ENCODE data around the gene NCKAP5.

Gene NCKAP5

GRCh38 chr2:133489146-133489545 lies 79.1 kb downstream of the NCKAP5 start:
- peak; percentile 18 for DNase-seq (ENCODE audit: low read depth)
- H3K4me3 ChIP-seq (ENCODE audit: low read depth, low read length) = no peak overlapping the region
- TF ChIP-seq MAX (IDR thresholded peaks at IDR 0.05; ENCODE audit: low read depth, low read length) (no peak), CTCF (IDR thresholded peaks at IDR 0.05; ENCODE audit: low read depth, low read length) (no peak), MYC (IDR thresholded peaks at IDR 0.05; ENCODE audit: low read depth, low read length) (no peak), POLR2A (IDR thresholded peaks at IDR 0.05; ENCODE audit: extremely low read depth, insufficient read length) (no peak)

GRCh38 chr2:133486771-133487191 lies 81.5 kb downstream of the NCKAP5 start:
- no peak for TF ChIP-seq MYC (IDR thresholded peaks at IDR 0.05; ENCODE audit: low read depth, low read length)
- no peak for DNase-seq (ENCODE audit: low read depth)

GRCh38 chr2:133485868-133486267 lies 82.4 kb downstream of the NCKAP5 start:
- DNase-seq (ENCODE audit: low read depth) = no peak
- no peak overlapping the region for H3K4me3 ChIP-seq (ENCODE audit: low read depth, low read length)
- no peak for TF ChIP-seq MAX (IDR thresholded peaks at IDR 0.05; ENCODE audit: low read depth, low read length)
- TF ChIP-seq POLR2A (IDR thresholded peaks at IDR 0.05; ENCODE audit: extremely low read depth, insufficient read length) = no peak

More at GRCh38 chr2:133486771-133487191, 81.5 kb downstream of the NCKAP5 start:
- H3K4me3 ChIP-seq (ENCODE audit: low read depth, low read length) = no peak overlapping the region

GRCh38 chr2:133484784-133485183 lies 83.5 kb downstream of the NCKAP5 start:
- TF ChIP-seq POLR2A (IDR thresholded peaks at IDR 0.05; ENCODE audit: extremely low read depth, insufficient read length) = no peak
- no peak for TF ChIP-seq MAX (IDR thresholded peaks at IDR 0.05; ENCODE audit: low read depth, low read length)
- TF ChIP-seq MYC (IDR thresholded peaks at IDR 0.05; ENCODE audit: low read depth, low read length) = no peak
- TF ChIP-seq CTCF (IDR thresholded peaks at IDR 0.05; ENCODE audit: low read depth, low read length) = no peak

GRCh38 chr2:133484106-133484505 lies 84.2 kb downstream of the NCKAP5 start:
- no peak for TF ChIP-seq MAX (IDR thresholded peaks at IDR 0.05; ENCODE audit: low read depth, low read length)
- no peak for TF ChIP-seq MYC (IDR thresholded peaks at IDR 0.05; ENCODE audit: low read depth, low read length)
- TF ChIP-seq CTCF (IDR thresholded peaks at IDR 0.05; ENCODE audit: low read depth, low read length) = no peak
- no peak for TF ChIP-seq POLR2A (IDR thresholded peaks at IDR 0.05; ENCODE audit: extremely low read depth, insufficient read length)
- H3K4me3 ChIP-seq (ENCODE audit: low read depth, low read length) = no peak overlapping the region
- no peak for DNase-seq (ENCODE audit: low read depth)

More at GRCh38 chr2:133484784-133485183, 83.5 kb downstream of the NCKAP5 start:
- H3K4me3 ChIP-seq (ENCODE audit: low read depth, low read length) = no peak overlapping the region
- DNase-seq (ENCODE audit: low read depth) = no peak

GRCh38 chr2:133483181-133483580 lies 85.1 kb downstream of the NCKAP5 start:
- no peak overlapping the region for H3K4me3 ChIP-seq (ENCODE audit: low read depth, low read length)
- no peak for DNase-seq (ENCODE audit: low read depth)
- TF ChIP-seq MYC (IDR thresholded peaks at IDR 0.05; ENCODE audit: low read depth, low read length) (no peak), CTCF (IDR thresholded peaks at IDR 0.05; ENCODE audit: low read depth, low read length) (no peak), MAX (IDR thresholded peaks at IDR 0.05; ENCODE audit: low read depth, low read length) (no peak), POLR2A (IDR thresholded peaks at IDR 0.05; ENCODE audit: extremely low read depth, insufficient read length) (no peak)

Data from NB4 (cell line).